ENCODE results near the gene CNIH4.

CNIH4 gene

GRCh38 chr1:224377676-224378006 is 21.0 kb downstream of the CNIH4 start:
- no peaks in the 10 kb centered on the region for H3K27me3 ChIP-seq (ENCODE audit: insufficient read depth, insufficient read length)
- H3K4me1 ChIP-seq (ENCODE audit: insufficient read depth, insufficient read length), result no peaks in the 10 kb centered on the region
- no peak overlapping the region for H3K9ac ChIP-seq (ENCODE audit: insufficient read length, low read depth)
- H3K4me3 ChIP-seq (ENCODE audit: insufficient read length, low read depth), result no peak overlapping the region
- H3K9me3 ChIP-seq (ENCODE audit: insufficient read depth, low read length), result no peaks in the 10 kb centered on the region
- TF ChIP-seq ZNF274 (IDR thresholded peaks at IDR 0.05; ENCODE audit: low read depth, low read length) (no peak), SUZ12 (IDR thresholded peaks at IDR 0.05; ENCODE audit: extremely low read depth, insufficient read depth, insufficient read length) (no peak), YY1 (IDR thresholded peaks at IDR 0.05; ENCODE audit: insufficient read depth, insufficient read length) (no peak)
- no peak for DNase-seq (ENCODE audit: low read depth, low spot score)
- peaks cover 50% of the 10 kb centered on the region for H3K36me3 ChIP-seq (ENCODE audit: insufficient read depth, insufficient read length, low read length)

- DNase-seq (ENCODE audit: low read depth, low spot score), result no peak
Measured at GRCh38 chr1:224378855-224379631, 22.4 kb downstream of the CNIH4 start.

GRCh38 chr1:224380003-224380402 is 23.3 kb downstream of the CNIH4 start:
- TF ChIP-seq SUZ12 (IDR thresholded peaks at IDR 0.05; ENCODE audit: extremely low read depth, insufficient read depth, insufficient read length), result no peak
- TF ChIP-seq ZNF274 (IDR thresholded peaks at IDR 0.05; ENCODE audit: low read depth, low read length), result no peak
- TF ChIP-seq YY1 (IDR thresholded peaks at IDR 0.05; ENCODE audit: insufficient read depth, insufficient read length), result no peak
- Histone ChIP-seq H3K36me3 (ENCODE audit: insufficient read depth, insufficient read length, low read length) (peaks cover 39% of the 10 kb centered on the region), H3K4me1 (ENCODE audit: insufficient read depth, insufficient read length) (no peaks in the 10 kb centered on the region), H3K4me3 (ENCODE audit: insufficient read length, low read depth) (no peak overlapping the region), H3K9ac (ENCODE audit: insufficient read length, low read depth) (no peak overlapping the region), H3K9me3 (ENCODE audit: insufficient read depth, low read length) (no peaks in the 10 kb centered on the region), H3K27me3 (ENCODE audit: insufficient read depth, insufficient read length) (no peaks in the 10 kb centered on the region)
- DNase-seq (ENCODE audit: low read depth, low spot score), result no peak

More at GRCh38 chr1:224378855-224379631, 22.4 kb downstream of the CNIH4 start:
- TF ChIP-seq YY1 (IDR thresholded peaks at IDR 0.05; ENCODE audit: insufficient read depth, insufficient read length), result no peak
- TF ChIP-seq ZNF274 (IDR thresholded peaks at IDR 0.05; ENCODE audit: low read depth, low read length), result no peak
- TF ChIP-seq SUZ12 (IDR thresholded peaks at IDR 0.05; ENCODE audit: extremely low read depth, insufficient read depth, insufficient read length), result no peak
- H3K4me1 ChIP-seq (ENCODE audit: insufficient read depth, insufficient read length), result no peaks in the 10 kb centered on the region
- H3K27me3 ChIP-seq (ENCODE audit: insufficient read depth, insufficient read length), result no peaks in the 10 kb centered on the region
- peaks cover 43% of the 10 kb centered on the region for H3K36me3 ChIP-seq (ENCODE audit: insufficient read depth, insufficient read length, low read length)
- no peak overlapping the region for H3K9ac ChIP-seq (ENCODE audit: insufficient read length, low read depth)
- H3K4me3 ChIP-seq (ENCODE audit: insufficient read length, low read depth), result no peak overlapping the region
- no peaks in the 10 kb centered on the region for H3K9me3 ChIP-seq (ENCODE audit: insufficient read depth, low read length)

- no peak for DNase-seq (ENCODE audit: low read depth, low spot score)
- no peaks in the 10 kb centered on the region for H3K9me3 ChIP-seq (ENCODE audit: insufficient read depth, low read length)
- H3K9ac ChIP-seq (ENCODE audit: insufficient read length, low read depth), result no peak overlapping the region
- TF ChIP-seq ZNF274 (IDR thresholded peaks at IDR 0.05; ENCODE audit: low read depth, low read length), result no peak
- TF ChIP-seq SUZ12 (IDR thresholded peaks at IDR 0.05; ENCODE audit: extremely low read depth, insufficient read depth, insufficient read length), result no peak
- TF ChIP-seq YY1 (IDR thresholded peaks at IDR 0.05; ENCODE audit: insufficient read depth, insufficient read length), result no peak
- no peak overlapping the region for H3K4me3 ChIP-seq (ENCODE audit: insufficient read length, low read depth)
- H3K27me3 ChIP-seq (ENCODE audit: insufficient read depth, insufficient read length), result no peaks in the 10 kb centered on the region
- no peaks in the 10 kb centered on the region for H3K4me1 ChIP-seq (ENCODE audit: insufficient read depth, insufficient read length)
- peaks cover 32% of the 10 kb centered on the region for H3K36me3 ChIP-seq (ENCODE audit: insufficient read depth, insufficient read length, low read length)
Measured at GRCh38 chr1:224381880-224382548, 25.3 kb downstream of the CNIH4 start.

- DNase-seq (ENCODE audit: low read depth, low spot score), result no peak
- Histone ChIP-seq H3K9ac (ENCODE audit: insufficient read length, low read depth) (no peak overlapping the region), H3K36me3 (ENCODE audit: insufficient read depth, insufficient read length, low read length) (peaks cover 33% of the 10 kb centered on the region), H3K4me1 (ENCODE audit: insufficient read depth, insufficient read length) (no peaks in the 10 kb centered on the region), H3K4me3 (ENCODE audit: insufficient read length, low read depth) (no peak overlapping the region), H3K9me3 (ENCODE audit: insufficient read depth, low read length) (no peaks in the 10 kb centered on the region), H3K27me3 (ENCODE audit: insufficient read depth, insufficient read length) (no peaks in the 10 kb centered on the region)
- TF ChIP-seq SUZ12 (IDR thresholded peaks at IDR 0.05; ENCODE audit: extremely low read depth, insufficient read depth, insufficient read length), result no peak
Measured at GRCh38 chr1:224383218-224383617, 26.5 kb downstream of the CNIH4 start.

GRCh38 chr1:224387302-224387912 is 30.7 kb downstream of the CNIH4 start:
- no peak for TF ChIP-seq YY1 (IDR thresholded peaks at IDR 0.05; ENCODE audit: insufficient read depth, insufficient read length)
- TF ChIP-seq SUZ12 (IDR thresholded peaks at IDR 0.05; ENCODE audit: extremely low read depth, insufficient read depth, insufficient read length), result no peak
- no peak for TF ChIP-seq ZNF274 (IDR thresholded peaks at IDR 0.05; ENCODE audit: low read depth, low read length)
- Histone ChIP-seq H3K4me1 (ENCODE audit: insufficient read depth, insufficient read length) (no peaks in the 10 kb centered on the region), H3K36me3 (ENCODE audit: insufficient read depth, insufficient read length, low read length) (peaks cover 62% of the 10 kb centered on the region), H3K9ac (ENCODE audit: insufficient read length, low read depth) (no peak overlapping the region), H3K4me3 (ENCODE audit: insufficient read length, low read depth) (no peak overlapping the region), H3K27me3 (ENCODE audit: insufficient read depth, insufficient read length) (no peaks in the 10 kb centered on the region), H3K9me3 (ENCODE audit: insufficient read depth, low read length) (no peaks in the 10 kb centered on the region)
- no peak for DNase-seq (ENCODE audit: low read depth, low spot score)

GRCh38 chr1:224387943-224388342 is 31.3 kb downstream of the CNIH4 start:
- TF ChIP-seq YY1 (IDR thresholded peaks at IDR 0.05; ENCODE audit: insufficient read depth, insufficient read length), result no peak
- no peak for TF ChIP-seq ZNF274 (IDR thresholded peaks at IDR 0.05; ENCODE audit: low read depth, low read length)
- no peak for TF ChIP-seq SUZ12 (IDR thresholded peaks at IDR 0.05; ENCODE audit: extremely low read depth, insufficient read depth, insufficient read length)
- DNase-seq (ENCODE audit: low read depth, low spot score), result no peak
- Histone ChIP-seq H3K4me1 (ENCODE audit: insufficient read depth, insufficient read length) (no peaks in the 10 kb centered on the region), H3K9ac (ENCODE audit: insufficient read length, low read depth) (no peak overlapping the region), H3K27me3 (ENCODE audit: insufficient read depth, insufficient read length) (no peaks in the 10 kb centered on the region), H3K9me3 (ENCODE audit: insufficient read depth, low read length) (no peaks in the 10 kb centered on the region), H3K36me3 (ENCODE audit: insufficient read depth, insufficient read length, low read length) (peaks cover 67% of the 10 kb centered on the region), H3K4me3 (ENCODE audit: insufficient read length, low read depth) (no peak overlapping the region)

All from NT2/D1 (cell line).